ENCODE results near the gene ECD. TPM values are rescaled to one million over a fixed set of nuclear protein-coding genes. Genes with fewer than 3 reads are reported as not detected.
A peak's percentile ranks its signal among the peaks of the same experiment; 100 is the strongest.
"Not testable (repeated sequence)": the region's sequence is repeated elsewhere in the genome, so short reads cannot be mapped to it uniquely, and the experiment has no call there.

ECD gene
- total and polyA plus RNA-seq, 2 donors, result 16.2 to 29.1 TPM

GRCh38 chr10:73174148-73174925 lies 6.5 kb upstream of the ECD start:
- no peak overlapping the region for H3K4me3 ChIP-seq (ENCODE audit: low read depth, low read length)
- WGBS, result 97% methylated on average over 1 of the region's 1 CpG

GRCh38 chr10:73172867-73173266 lies 5.1 kb upstream of the ECD start:
- Histone ChIP-seq H3K4me1 (ENCODE audit: insufficient read depth) (no peaks in the 10 kb centered on the region), H3K4me3 (ENCODE audit: low read depth, low read length) (no peak overlapping the region), H3K27ac (ENCODE audit: low read depth) (no peak overlapping the region), H3K36me3 (ENCODE audit: insufficient read depth) (peaks cover 4% of the 10 kb centered on the region)
- no peak for DNase-seq (ENCODE audit: extremely low spot score)

More at GRCh38 chr10:73174148-73174925, 6.5 kb upstream of the ECD start:
- Histone ChIP-seq H3K4me1 (ENCODE audit: insufficient read depth) (no peaks in the 10 kb centered on the region), H3K27ac (ENCODE audit: low read depth) (no peak overlapping the region), H3K36me3 (ENCODE audit: insufficient read depth) (peaks cover 5% of the 10 kb centered on the region)
- no peak for DNase-seq (ENCODE audit: extremely low spot score)

- 94% methylated on average over 3 of the region's 3 CpGs for WGBS
Observed at GRCh38 chr10:73169320-73169719, 1.5 kb upstream of the ECD start.

GRCh38 chr10:73168465-73168803 lies 626 bp upstream of the ECD start:
- Histone ChIP-seq H3K4me1 (ENCODE audit: insufficient read depth) (no peaks in the 10 kb centered on the region), H3K27ac (ENCODE audit: low read depth) (peak overlapping the region; percentile 90), H3K36me3 (ENCODE audit: insufficient read depth) (no peaks in the 10 kb centered on the region), H3K4me3 (ENCODE audit: low read depth, low read length) (peak overlapping the region; percentile 74)
- DNase-seq (ENCODE audit: extremely low spot score), result no peak
- WGBS, result 0% methylated on average over 6 of the region's 6 CpGs

More at GRCh38 chr10:73169320-73169719, 1.5 kb upstream of the ECD start:
- Histone ChIP-seq H3K36me3 (ENCODE audit: insufficient read depth) (no peaks in the 10 kb centered on the region), H3K27ac (ENCODE audit: low read depth) (no peak overlapping the region), H3K4me3 (ENCODE audit: low read depth, low read length) (no peak overlapping the region), H3K4me1 (ENCODE audit: insufficient read depth) (no peaks in the 10 kb centered on the region)
- no peak for DNase-seq (ENCODE audit: extremely low spot score)

GRCh38 chr10:73167458-73167782 lies 388 bp downstream of the ECD start:
- DNase-seq (ENCODE audit: extremely low spot score), result no peak
- H3K4me1 ChIP-seq (ENCODE audit: insufficient read depth), result no peaks in the 10 kb centered on the region
- WGBS, result 6% methylated on average over 5 of the region's 5 CpGs

GRCh38 chr10:73166972-73167371 lies 836 bp downstream of the ECD start:
- 87% methylated on average over 2 of the region's 2 CpGs for WGBS
- Histone ChIP-seq H3K36me3 (ENCODE audit: insufficient read depth) (peaks cover 3% of the 10 kb centered on the region), H3K4me3 (ENCODE audit: low read depth, low read length) (peak overlapping the region; percentile 74), H3K27ac (ENCODE audit: low read depth) (no peak overlapping the region), H3K4me1 (ENCODE audit: insufficient read depth) (no peaks in the 10 kb centered on the region)
- no peak for DNase-seq (ENCODE audit: extremely low spot score)

More at GRCh38 chr10:73167458-73167782, 388 bp downstream of the ECD start:
- Histone ChIP-seq H3K4me3 (ENCODE audit: low read depth, low read length) (peak overlapping the region; percentile 74), H3K27ac (ENCODE audit: low read depth) (peak overlapping the region; percentile 95), H3K36me3 (ENCODE audit: insufficient read depth) (peaks cover 3% of the 10 kb centered on the region)

- Histone ChIP-seq H3K4me3 (ENCODE audit: low read depth, low read length) (no peak overlapping the region), H3K4me1 (ENCODE audit: insufficient read depth) (no peaks in the 10 kb centered on the region), H3K36me3 (ENCODE audit: insufficient read depth) (peaks cover 3% of the 10 kb centered on the region), H3K27ac (ENCODE audit: low read depth) (no peak overlapping the region)
- no peak for DNase-seq (ENCODE audit: extremely low spot score)
- 93% methylated on average over 2 of the region's 2 CpGs for WGBS
Observed at GRCh38 chr10:73163096-73163495, 4.7 kb downstream of the ECD start.

- no peak overlapping the region for H3K27ac ChIP-seq (ENCODE audit: low read depth)
- WGBS, result 97% methylated on average over 3 of the region's 3 CpGs
- H3K4me1 ChIP-seq (ENCODE audit: insufficient read depth), result no peaks in the 10 kb centered on the region
- H3K36me3 ChIP-seq (ENCODE audit: insufficient read depth), result peaks cover 3% of the 10 kb centered on the region
- H3K4me3 ChIP-seq (ENCODE audit: low read depth, low read length), result no peak overlapping the region
- DNase-seq (ENCODE audit: extremely low spot score), result no peak
Observed at GRCh38 chr10:73161662-73162061, 6.1 kb downstream of the ECD start.

GRCh38 chr10:73161079-73161478 lies 6.7 kb downstream of the ECD start:
- WGBS, result 94% methylated on average over 1 of the region's 1 CpG
- Histone ChIP-seq H3K36me3 (ENCODE audit: insufficient read depth) (peaks cover 3% of the 10 kb centered on the region), H3K4me3 (ENCODE audit: low read depth, low read length) (no peak overlapping the region), H3K27ac (ENCODE audit: low read depth) (no peak overlapping the region), H3K4me1 (ENCODE audit: insufficient read depth) (no peaks in the 10 kb centered on the region)
- DNase-seq (ENCODE audit: extremely low spot score), result no peak

GRCh38 chr10:73159038-73159648 lies 8.7 kb downstream of the ECD start:
- peaks cover 5% of the 10 kb centered on the region for H3K36me3 ChIP-seq (ENCODE audit: insufficient read depth)
- 7% methylated on average over 5 of the region's 5 CpGs for WGBS
- DNase-seq (ENCODE audit: extremely low spot score), result no peak
- H3K27ac ChIP-seq (ENCODE audit: low read depth), result no peak overlapping the region
- H3K4me1 ChIP-seq (ENCODE audit: insufficient read depth), result no peaks in the 10 kb centered on the region
- no peak overlapping the region for H3K4me3 ChIP-seq (ENCODE audit: low read depth, low read length)

- Histone ChIP-seq H3K36me3 (ENCODE audit: insufficient read depth) (peaks cover 2% of the 10 kb centered on the region), H3K27ac (ENCODE audit: low read depth) (no peak overlapping the region), H3K4me3 (ENCODE audit: low read depth, low read length) (no peak overlapping the region), H3K4me1 (ENCODE audit: insufficient read depth) (no peaks in the 10 kb centered on the region)
- DNase-seq (ENCODE audit: extremely low spot score), result no peak
- 92% methylated on average over 3 of the region's 3 CpGs for WGBS
Observed at GRCh38 chr10:73156054-73156453, 11.8 kb downstream of the ECD start.

- 98% methylated on average over 3 of the region's 3 CpGs for WGBS
- no peak for DNase-seq (ENCODE audit: extremely low spot score)
- peaks cover 4% of the 10 kb centered on the region for H3K36me3 ChIP-seq (ENCODE audit: insufficient read depth)
- H3K4me1 ChIP-seq (ENCODE audit: insufficient read depth), result no peaks in the 10 kb centered on the region
- H3K4me3 ChIP-seq (ENCODE audit: low read depth, low read length), result no peak overlapping the region
- no peak overlapping the region for H3K27ac ChIP-seq (ENCODE audit: low read depth)
Observed at GRCh38 chr10:73152009-73152408, 15.8 kb downstream of the ECD start.

- not testable (repeated sequence) for H3K27ac ChIP-seq (ENCODE audit: low read depth); H3K4me3 ChIP-seq (ENCODE audit: low read depth, low read length); DNase-seq (ENCODE audit: extremely low spot score); H3K4me1 ChIP-seq (ENCODE audit: insufficient read depth); H3K36me3 ChIP-seq (ENCODE audit: insufficient read depth)
- 78% methylated on average over 7 of the region's 8 CpGs for WGBS
Observed at GRCh38 chr10:73150633-73151413, 17.0 kb downstream of the ECD start.

- no peak overlapping the region for H3K27ac ChIP-seq (ENCODE audit: low read depth)
- 87% methylated on average over 3 of the region's 3 CpGs for WGBS
- H3K4me1 ChIP-seq (ENCODE audit: insufficient read depth), result no peaks in the 10 kb centered on the region
- no peak for DNase-seq (ENCODE audit: extremely low spot score)
- no peak overlapping the region for H3K4me3 ChIP-seq (ENCODE audit: low read depth, low read length)
- H3K36me3 ChIP-seq (ENCODE audit: insufficient read depth), result peaks cover 10% of the 10 kb centered on the region
Observed at GRCh38 chr10:73141603-73142002, 26.2 kb downstream of the ECD start.
